H1 (cell line): ENCODE measurements around the gene NF1.

Experiments
- ATF3 ChIP-seq: IDR thresholded peaks from 2 replicates; pipeline ENCODE4 v1.6.1; 2011; ENCODE audit warnings: low read depth, mild to moderate bottlenecking, low read length; ENCODE audit not compliant: insufficient read depth
- BCL11A ChIP-seq, 2 experiments: IDR thresholded peaks; one replicate each; pipeline ENCODE4 v1.6.1; 2011; ENCODE audit warnings: low read depth in 2 of 2, low read length in 2 of 2, mild to moderate bottlenecking in 2 of 2
- CEBPB ChIP-seq: IDR thresholded peaks from 2 replicates; pipeline ENCODE4 v1.6.1; 2012; ENCODE audit warnings: low read depth, low read length
- CTCF ChIP-seq, 3 experiments: IDR thresholded peaks; 1 replicate in 2 of 3; 2 replicates in 1 of 3; pipeline versions ENCODE4 v1.5.1 to v1.6.1; 2011; ENCODE audit warnings: low read length in 3 of 3, mild to moderate bottlenecking in 3 of 3, inconsistent platforms in 2 of 3, low read depth in 1 of 3, moderate library complexity in 1 of 3; ENCODE audit not compliant: insufficient read depth in 1 of 3; ENCODE audit errors: control extremely low read depth in 1 of 3
- KDM1A ChIP-seq: fragments of 200-600, 300-600 bp; sonication (generic); IDR thresholded peaks from 2 replicates; pipeline ENCODE4 v1.7.1; 2016; ENCODE audit warnings: mild to moderate bottlenecking, low read length, borderline replicate concordance
- PHF8 ChIP-seq: fragments of 200-600 bp; sonication (generic); conservative IDR thresholded peaks from 2 replicates; pipeline ENCODE4 v1.7.1; 2012; ENCODE audit warnings: low read depth, mild to moderate bottlenecking, inconsistent platforms, low read length, moderate library complexity
- SP1 ChIP-seq: IDR thresholded peaks from 2 replicates; pipeline ENCODE4 v1.6.1; 2011; ENCODE audit warnings: low read depth, low read length
- TAF1 ChIP-seq: IDR thresholded peaks from 2 replicates; pipeline ENCODE4 v1.6.1; 2011; ENCODE audit warnings: mild to moderate bottlenecking, low read depth, low read length
- TCF12 ChIP-seq: IDR thresholded peaks from 2 replicates; pipeline ENCODE4 v1.6.1; 2011; ENCODE audit warnings: low read depth, mild to moderate bottlenecking, low read length

- no peak for TF ChIP-seq CTCF (IDR thresholded peaks at IDR 0.05; ENCODE audit: control extremely low read depth in 1 of 3, insufficient read depth in 1 of 3, low read depth in 1 of 3, low read length in 3 of 3)
- TF ChIP-seq CEBPB, result no peak
- no peak for TF ChIP-seq PHF8
- no peak for TF ChIP-seq TAF1
- TF ChIP-seq ATF3, result no peak
- TF ChIP-seq SP1, result no peak
- TF ChIP-seq TCF12, result no peak
- no peak for TF ChIP-seq BCL11A (IDR thresholded peaks at IDR 0.05; ENCODE audit: low read depth in 2 of 2, low read length in 2 of 2)
- no peak for TF ChIP-seq KDM1A
Measured at GRCh38 chr17:31092475-31093064, 2.2 kb upstream of the NF1 start.
